Lung (tissue), 16 donors: ENCODE measurements around the gene ZNF519. TPM values are rescaled to one million over a fixed set of nuclear protein-coding genes. Genes with fewer than 3 reads are reported as not detected.
"Not testable (repeated sequence)": the region's sequence is repeated elsewhere in the genome, so short reads cannot be mapped to it uniquely, and the experiment has no call there.

Source experiments
- ATAC-seq: fragments of 200-7000 bp; cut with Tn5 transposase; one replicate; pipeline ENCODE4 v1.9.1; 2020; ENCODE audit warnings: moderate number of reproducible peaks; ENCODE audit not compliant: insufficient read depth, low FRiP score
- DNase-seq, 3 donors: peaks; one replicate each; pipeline ENCODE4 v3.0.0-alpha.2; 2013 to 2017
- H3K27ac ChIP-seq, 2 donors: one replicate each; pipeline ENCODE4 v1.5.1; 2013; ENCODE audit warnings: mild to moderate bottlenecking in 2 of 2, moderate library complexity in 2 of 2, control low read depth in 1 of 2, inconsistent platforms in 1 of 2, low read depth in 1 of 2, low read length in 1 of 2
- H3K27me3 ChIP-seq, 3 donors: one replicate each; pipeline ENCODE4 v1.5.1; 2013; ENCODE audit warnings: low read length in 2 of 3; ENCODE audit not compliant: control insufficient read depth in 3 of 3, insufficient read depth in 3 of 3
- H3K36me3 ChIP-seq, 4 donors: one replicate each; pipeline ENCODE4 v1.5.1; 2013; ENCODE audit warnings: low read length in 4 of 4, mild to moderate bottlenecking in 1 of 4, moderate library complexity in 1 of 4; ENCODE audit not compliant: control insufficient read depth in 4 of 4, insufficient read depth in 4 of 4
- H3K4me1 ChIP-seq, 5 donors: one replicate each; pipeline ENCODE4 v1.5.1; 2013; ENCODE audit warnings: low read length in 5 of 5, mild to moderate bottlenecking in 2 of 5, moderate library complexity in 1 of 5; ENCODE audit not compliant: control insufficient read depth in 5 of 5, insufficient read depth in 5 of 5
- H3K4me3 ChIP-seq: one replicate; pipeline ENCODE4 v1.5.1; 2013; ENCODE audit warnings: mild to moderate bottlenecking, control low read depth, moderate library complexity
- H3K9ac ChIP-seq, 2 donors: one replicate each; pipeline ENCODE4 v1.5.1; 2013; ENCODE audit warnings: low read length in 2 of 2, control low read depth in 1 of 2; ENCODE audit not compliant: insufficient read depth in 1 of 2
- H3K9me3 ChIP-seq, 4 donors: one replicate each; pipeline ENCODE4 v1.5.1; 2013; ENCODE audit warnings: low read length in 3 of 4, mild to moderate bottlenecking in 1 of 4, moderate library complexity in 1 of 4; ENCODE audit not compliant: control insufficient read depth in 4 of 4, insufficient read depth in 3 of 4
- WGBS, 2 donors: extraction: QIAGEN DNeasy Blood & Tissue Kit; methylation state at CpG; one replicate each; pipeline ENCODE4 v1.1.7; 2013; 5-methylcytosine and 5-hydroxymethylcytosine counted together
- long read RNA-seq, 5 donors: transcript quantifications; one replicate each; lab custom pipeline, GENCODE V29; 2026
- polyA plus RNA-seq, 2 donors: library from polyadenylated mRNA; stranded (reverse); fragments of 200-250 nt; gene quantifications; one replicate each; pipeline ENCODE4 v1.2.1, GENCODE V29; 2013
- total RNA-seq, 2 donors: library from RNA; depleted of rRNA in 1 of 2; stranded (reverse); fragments of >200 nt in 1 of 2; gene quantifications; one replicate each; pipeline ENCODE4 v1.2.1, GENCODE V29; 2014 to 2021
- TF ChIP-seq, protein P1 (sequence below): IDR thresholded peaks from 2 replicates; pipeline ENCODE4 v1.5.1; 2012; ENCODE audit warnings: mild to moderate bottlenecking; ENCODE audit errors: control extremely low read depth, extremely low read depth
- donor health status: control.
- donor health status: control.
- donor health status: Bipolar disorder and iron deficiency.
- donor health status: healthy.
- donor health status: DM: yes; HTN: yes; CAD: no.

Gene ZNF519
- 10 to 100 TPM in 1 of 2 donors, 1 to 10 TPM in 1; 4.8 to 17.2 TPM for total RNA-seq
- polyA plus RNA-seq = 1 to 10 TPM in 1 of 2 donors, under 1 TPM in 1; 0.70 to 1.7 TPM
- long read RNA-seq, donor 1, full-length matches to known transcripts = 6 of 6 reads
- long read RNA-seq, donor 1, partial matches to known transcripts = 0 of 6 reads
- long read RNA-seq, donor 1, other reads (novel, unspliced or antisense) = 0 of 6 reads
- long read RNA-seq, donor 2, full-length matches to known transcripts = 4 of 4 reads
- long read RNA-seq, donor 2, partial matches to known transcripts = 0 of 4 reads
- long read RNA-seq, donor 2, other reads (novel, unspliced or antisense) = 0 of 4 reads
- long read RNA-seq, donor 3, full-length matches to known transcripts = 9 of 9 reads
- long read RNA-seq, donor 3, partial matches to known transcripts = 0 of 9 reads
- long read RNA-seq, donor 3, other reads (novel, unspliced or antisense) = 0 of 9 reads
- long read RNA-seq, donor 4, full-length matches to known transcripts = 4 of 4 reads
- long read RNA-seq, donor 4, partial matches to known transcripts = 0 of 4 reads
- long read RNA-seq, donor 4, other reads (novel, unspliced or antisense) = 0 of 4 reads
- long read RNA-seq, donor 5, full-length matches to known transcripts = 13 of 13 reads
- long read RNA-seq, donor 5, partial matches to known transcripts = 0 of 13 reads
- long read RNA-seq, donor 5, other reads (novel, unspliced or antisense) = 0 of 13 reads

DNA sequence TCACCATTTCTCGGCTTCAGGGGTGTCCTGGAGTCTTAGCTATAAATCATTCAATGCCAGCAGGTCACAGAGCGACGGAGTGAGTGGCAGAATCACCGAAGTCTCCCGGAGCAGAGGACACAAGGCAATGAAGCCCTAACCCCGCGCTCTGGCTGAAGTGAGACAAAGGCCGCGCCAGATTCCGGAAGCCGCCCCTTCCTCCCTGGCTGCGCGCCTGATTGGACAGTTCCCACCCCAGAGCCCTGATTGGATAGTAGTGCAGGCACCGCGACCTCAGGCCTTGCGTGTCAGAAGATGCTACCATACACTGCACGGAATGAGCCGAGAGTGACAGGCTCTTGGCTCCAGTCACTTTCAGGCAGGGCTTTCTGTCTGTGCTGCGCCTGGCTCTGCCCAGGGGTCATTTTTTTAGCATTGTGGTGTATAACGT, at the start of gene ZNF519:
Gene ZNF519 (minus strand): TSS at position 165 of the 430 bp plus-strand sequence. CDS start 158 bp downstream, at position 7.
- H3K27me3 ChIP-seq, H3K36me3 ChIP-seq, H3K9me3 ChIP-seq, H3K4me1 ChIP-seq: not testable (repeated sequence)
- DNase-seq = peak; percentile 96 to 98 (median 97)
- Histone ChIP-seq H3K4me3 (peak within 1 kb of the TSS; percentile 55), H3K9ac (peak within 1 kb of the TSS; percentile 37 to 68), H3K27ac (peak within 1 kb of the TSS in 1 of 2 donors; percentile 57)
- WGBS, 2 donors = 0% methylated on average over 18 to 20 of the region's 20 CpGs
- ATAC-seq = peak; percentile 100

- H3K27ac ChIP-seq = no peak overlapping the region
- TF ChIP-seq, protein P1, sequence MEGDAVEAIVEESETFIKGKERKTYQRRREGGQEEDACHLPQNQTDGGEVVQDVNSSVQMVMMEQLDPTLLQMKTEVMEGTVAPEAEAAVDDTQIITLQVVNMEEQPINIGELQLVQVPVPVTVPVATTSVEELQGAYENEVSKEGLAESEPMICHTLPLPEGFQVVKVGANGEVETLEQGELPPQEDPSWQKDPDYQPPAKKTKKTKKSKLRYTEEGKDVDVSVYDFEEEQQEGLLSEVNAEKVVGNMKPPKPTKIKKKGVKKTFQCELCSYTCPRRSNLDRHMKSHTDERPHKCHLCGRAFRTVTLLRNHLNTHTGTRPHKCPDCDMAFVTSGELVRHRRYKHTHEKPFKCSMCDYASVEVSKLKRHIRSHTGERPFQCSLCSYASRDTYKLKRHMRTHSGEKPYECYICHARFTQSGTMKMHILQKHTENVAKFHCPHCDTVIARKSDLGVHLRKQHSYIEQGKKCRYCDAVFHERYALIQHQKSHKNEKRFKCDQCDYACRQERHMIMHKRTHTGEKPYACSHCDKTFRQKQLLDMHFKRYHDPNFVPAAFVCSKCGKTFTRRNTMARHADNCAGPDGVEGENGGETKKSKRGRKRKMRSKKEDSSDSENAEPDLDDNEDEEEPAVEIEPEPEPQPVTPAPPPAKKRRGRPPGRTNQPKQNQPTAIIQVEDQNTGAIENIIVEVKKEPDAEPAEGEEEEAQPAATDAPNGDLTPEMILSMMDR = no peak
- no peaks in the 10 kb centered on the region for H3K9me3 ChIP-seq
- no peaks in the 10 kb centered on the region for H3K36me3 ChIP-seq
- H3K27me3 ChIP-seq = no peaks in the 10 kb centered on the region
- no peak overlapping the region for H3K9ac ChIP-seq
- no peak overlapping the region for H3K4me3 ChIP-seq
- WGBS, 2 donors = 15 to 23% methylated on average over 27 to 28 of the region's 28 CpGs
- no peaks in the 10 kb centered on the region for H3K4me1 ChIP-seq
- ATAC-seq (peak; percentile 10), DNase-seq (peak in 1 of 3 donors; percentile 0)
Observed at GRCh38 chr18:14179306-14179705, 47.1 kb upstream of the ZNF519 start.

DNA sequence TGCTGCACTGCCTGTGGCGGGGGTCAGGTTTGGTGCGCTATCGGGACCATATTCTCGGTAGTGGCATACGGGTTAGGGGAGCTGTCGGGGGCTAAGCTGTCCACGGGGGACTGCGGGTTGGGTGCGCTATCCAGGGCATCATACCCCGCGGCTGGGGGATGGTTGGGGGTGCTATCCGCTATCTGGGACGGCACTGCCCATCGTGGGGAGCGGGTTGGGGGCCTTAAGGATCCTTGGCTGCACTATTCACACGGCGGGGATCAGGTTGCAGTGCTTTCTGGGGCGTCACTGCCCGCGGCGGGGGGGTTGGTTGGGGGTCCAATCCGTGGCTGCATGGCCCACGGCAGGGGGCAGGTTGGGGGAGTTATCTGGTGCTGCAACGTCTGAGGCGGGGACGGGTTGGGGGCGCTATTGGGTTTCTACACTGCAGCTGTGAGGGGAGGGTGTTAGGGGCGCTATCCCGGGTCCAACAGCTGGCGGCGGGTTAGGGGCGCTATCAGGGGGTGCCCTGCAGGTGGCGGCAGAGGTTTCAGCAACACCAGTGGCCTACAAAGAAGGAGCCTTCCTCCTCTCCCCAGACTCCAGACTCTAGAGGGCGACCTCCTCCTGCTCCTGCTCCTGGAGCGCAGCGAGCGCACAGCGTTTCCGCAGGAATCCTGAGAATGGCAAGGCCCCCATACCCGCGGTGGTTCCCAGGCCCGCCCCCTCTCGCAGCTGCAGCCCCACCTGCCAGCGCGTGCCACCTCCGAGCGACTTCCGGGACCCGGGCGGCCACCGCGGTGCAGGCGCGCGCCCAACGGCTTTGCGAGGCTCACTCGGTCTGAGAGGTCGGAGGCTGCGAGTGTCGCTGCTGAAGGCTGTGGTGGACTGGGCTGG, 46.3 kb upstream of the ZNF519 start:
- 28 to 34% methylated on average over 55 to 60 of the region's 61 CpGs for WGBS, 2 donors
- H3K4me1 ChIP-seq, H3K27me3 ChIP-seq, H3K9ac ChIP-seq, H3K27ac ChIP-seq, H3K36me3 ChIP-seq, H3K9me3 ChIP-seq: not testable (repeated sequence)
- TF ChIP-seq, protein P1 = peak; percentile 18
- peak; percentile 25 to 74 (median 60) for DNase-seq
- H3K4me3 ChIP-seq = peak overlapping the region; percentile 22
- ATAC-seq = peak; percentile 97

GRCh38 chr18:14177540-14178320, 45.5 kb upstream of the ZNF519 start:
- H3K9ac ChIP-seq, ATAC-seq, H3K27ac ChIP-seq, H3K9me3 ChIP-seq, H3K4me3 ChIP-seq, DNase-seq, H3K4me1 ChIP-seq, H3K36me3 ChIP-seq, H3K27me3 ChIP-seq: not testable (repeated sequence)
- WGBS, 2 donors = 93 to 96% methylated on average over 42 to 48 of the region's 48 CpGs

GRCh38 chr18:14175404-14175803, 43.2 kb upstream of the ZNF519 start:
- not testable (repeated sequence) for H3K9ac ChIP-seq, H3K36me3 ChIP-seq, H3K9me3 ChIP-seq, H3K4me1 ChIP-seq, H3K27ac ChIP-seq, ATAC-seq, H3K27me3 ChIP-seq, H3K4me3 ChIP-seq, DNase-seq
- WGBS, 2 donors = 84 to 89% methylated on average over 6 of the region's 6 CpGs
